ENCODE measurements around the gene HYAL3.
A peak's percentile ranks its signal among the peaks of the same experiment; 100 is the strongest.
"Not testable (repeated sequence)": the region's sequence is repeated elsewhere in the genome, so short reads cannot be mapped to it uniquely, and the experiment has no call there.

The HYAL3 gene

DNA sequence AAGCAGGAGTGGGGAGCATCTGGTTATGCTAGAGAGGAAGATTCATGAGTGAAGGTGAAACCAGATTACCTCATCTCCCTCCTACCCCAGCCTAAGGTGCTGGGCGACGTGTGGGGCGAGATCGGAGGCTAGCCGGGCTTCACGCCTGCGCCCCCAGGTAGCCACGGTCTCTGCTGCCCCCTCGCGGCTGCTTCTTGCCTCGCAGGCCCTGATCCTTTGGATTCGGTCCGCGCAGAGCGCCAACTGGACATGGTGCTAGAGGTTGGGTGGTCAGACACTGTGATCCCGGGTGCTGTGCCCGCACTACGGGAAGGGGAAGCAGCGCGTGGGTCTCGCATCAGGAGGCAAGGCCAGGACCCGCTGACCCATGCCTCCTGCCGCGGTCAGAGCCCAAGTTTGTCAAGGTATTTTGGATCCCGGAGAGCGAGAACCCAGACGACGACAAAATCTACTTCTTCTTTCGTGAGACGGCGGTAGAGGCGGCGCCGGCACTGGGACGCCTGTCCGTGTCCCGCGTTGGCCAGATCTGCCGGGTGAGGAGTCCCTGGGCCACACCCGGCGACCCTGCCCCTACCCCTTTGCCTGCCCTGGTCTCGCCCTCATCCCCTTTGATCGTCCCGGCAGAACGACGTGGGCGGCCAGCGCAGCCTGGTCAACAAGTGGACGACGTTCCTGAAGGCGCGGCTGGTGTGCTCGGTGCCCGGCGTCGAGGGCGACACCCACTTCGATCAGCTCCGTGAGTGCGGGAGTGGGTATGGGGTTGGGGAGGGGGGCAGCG, 26.1 kb downstream of the HYAL3 start:
- peak overlapping the region; percentile 38 for H3K4me3 ChIP-seq (ENCODE audit: low read depth, low read length)
- TF ChIP-seq, protein P1, sequence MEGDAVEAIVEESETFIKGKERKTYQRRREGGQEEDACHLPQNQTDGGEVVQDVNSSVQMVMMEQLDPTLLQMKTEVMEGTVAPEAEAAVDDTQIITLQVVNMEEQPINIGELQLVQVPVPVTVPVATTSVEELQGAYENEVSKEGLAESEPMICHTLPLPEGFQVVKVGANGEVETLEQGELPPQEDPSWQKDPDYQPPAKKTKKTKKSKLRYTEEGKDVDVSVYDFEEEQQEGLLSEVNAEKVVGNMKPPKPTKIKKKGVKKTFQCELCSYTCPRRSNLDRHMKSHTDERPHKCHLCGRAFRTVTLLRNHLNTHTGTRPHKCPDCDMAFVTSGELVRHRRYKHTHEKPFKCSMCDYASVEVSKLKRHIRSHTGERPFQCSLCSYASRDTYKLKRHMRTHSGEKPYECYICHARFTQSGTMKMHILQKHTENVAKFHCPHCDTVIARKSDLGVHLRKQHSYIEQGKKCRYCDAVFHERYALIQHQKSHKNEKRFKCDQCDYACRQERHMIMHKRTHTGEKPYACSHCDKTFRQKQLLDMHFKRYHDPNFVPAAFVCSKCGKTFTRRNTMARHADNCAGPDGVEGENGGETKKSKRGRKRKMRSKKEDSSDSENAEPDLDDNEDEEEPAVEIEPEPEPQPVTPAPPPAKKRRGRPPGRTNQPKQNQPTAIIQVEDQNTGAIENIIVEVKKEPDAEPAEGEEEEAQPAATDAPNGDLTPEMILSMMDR (conservative IDR thresholded peaks at IDR 0.05; ENCODE audit: low read depth, low read length): peak; percentile 95
- DNase-seq (ENCODE audit: low read depth): peak; percentile 72

DNA sequence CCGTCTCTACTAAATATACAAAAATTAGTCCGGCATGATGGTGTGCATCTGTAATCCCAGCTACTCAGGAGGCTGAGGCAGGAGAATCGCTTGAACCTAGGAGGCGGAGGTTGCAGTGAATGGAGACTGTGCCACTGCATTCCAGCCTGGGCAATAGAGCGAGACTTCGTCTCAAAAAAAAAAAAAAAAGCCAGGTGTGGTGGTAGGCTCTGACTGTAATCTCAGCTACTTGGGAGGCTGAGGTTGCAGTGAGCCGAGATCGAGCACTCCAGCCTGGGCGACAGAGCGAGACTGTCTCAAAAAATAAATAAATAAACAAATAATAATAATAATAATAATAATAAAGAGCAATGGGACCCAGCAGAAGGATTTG, 26.7 kb downstream of the HYAL3 start:
- not testable (repeated sequence) for DNase-seq (ENCODE audit: low read depth); H3K4me3 ChIP-seq (ENCODE audit: low read depth, low read length)

DNA sequence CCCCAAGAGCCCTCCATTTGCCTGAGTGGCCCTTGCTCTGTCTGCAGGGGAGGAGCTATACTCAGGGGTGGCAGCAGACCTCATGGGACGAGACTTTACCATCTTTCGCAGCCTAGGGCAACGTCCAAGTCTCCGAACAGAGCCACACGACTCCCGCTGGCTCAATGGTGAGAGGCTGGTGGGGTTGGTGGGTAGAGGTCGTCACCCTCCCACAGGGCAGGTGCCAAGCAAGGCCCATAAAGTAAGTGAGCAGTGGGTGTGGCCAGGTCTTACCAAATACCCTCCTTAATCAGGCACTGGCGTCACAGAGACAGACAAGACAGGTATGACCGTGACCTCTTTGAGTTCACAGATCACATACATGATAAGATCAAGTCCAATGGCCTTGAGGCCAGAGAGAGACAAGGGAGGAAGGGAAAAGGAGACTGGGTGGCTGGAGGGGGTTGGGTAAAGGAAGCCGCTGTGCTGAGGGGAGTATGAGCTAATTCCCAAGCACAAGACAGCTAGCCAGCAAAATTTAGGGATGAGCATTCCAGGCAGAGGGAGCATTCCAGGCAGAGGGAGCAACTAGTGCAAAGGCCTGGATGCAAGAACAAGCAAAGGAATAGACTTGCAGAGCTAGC, 27.8 kb downstream of the HYAL3 start:
- TF ChIP-seq, protein P1 (conservative IDR thresholded peaks at IDR 0.05; ENCODE audit: low read depth, low read length): no peak
- no peak for DNase-seq (ENCODE audit: low read depth)
- H3K4me3 ChIP-seq (ENCODE audit: low read depth, low read length): no peak overlapping the region

DNA sequence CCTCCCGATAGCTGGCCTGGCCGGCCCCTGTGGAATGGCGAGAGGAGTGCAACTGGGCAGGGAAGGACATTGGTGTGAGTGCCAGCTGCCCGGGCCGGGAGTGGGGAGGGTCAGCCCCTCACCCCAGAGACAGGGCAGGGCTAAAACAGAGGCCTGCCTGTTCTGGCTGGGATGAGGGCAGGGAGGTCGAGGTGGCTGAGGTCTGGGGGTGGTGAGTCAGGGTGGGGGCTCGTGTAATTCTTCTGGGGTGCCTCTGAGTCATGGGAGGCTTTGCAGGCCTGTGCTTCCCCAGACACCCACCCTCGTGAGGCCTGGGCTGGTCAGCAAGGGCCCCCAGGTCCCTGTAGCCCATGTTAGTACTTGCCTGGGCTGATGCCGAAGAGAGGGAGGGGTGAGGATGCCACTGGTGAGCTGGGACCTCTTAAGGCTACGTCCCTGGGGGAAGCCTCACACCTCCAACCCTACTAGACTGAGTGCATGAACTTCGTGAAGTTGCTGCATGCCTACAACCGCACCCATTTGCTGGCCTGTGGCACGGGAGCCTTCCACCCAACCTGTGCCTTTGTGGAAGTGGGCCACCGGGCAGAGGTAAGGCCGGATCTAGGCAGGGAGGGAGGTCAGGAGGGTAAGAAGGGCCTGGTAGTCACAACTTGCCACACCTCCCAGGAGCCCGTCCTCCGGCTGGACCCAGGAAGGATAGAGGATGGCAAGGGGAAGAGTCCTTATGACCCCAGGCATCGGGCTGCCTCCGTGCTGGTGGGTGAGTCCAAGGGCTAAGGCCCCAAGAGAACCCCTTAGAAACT, 28.6 kb downstream of the HYAL3 start:
- DNase-seq (ENCODE audit: low read depth): no peak
- TF ChIP-seq, protein P1 (conservative IDR thresholded peaks at IDR 0.05; ENCODE audit: low read depth, low read length): no peak
- no peak overlapping the region for H3K4me3 ChIP-seq (ENCODE audit: low read depth, low read length)

DNA sequence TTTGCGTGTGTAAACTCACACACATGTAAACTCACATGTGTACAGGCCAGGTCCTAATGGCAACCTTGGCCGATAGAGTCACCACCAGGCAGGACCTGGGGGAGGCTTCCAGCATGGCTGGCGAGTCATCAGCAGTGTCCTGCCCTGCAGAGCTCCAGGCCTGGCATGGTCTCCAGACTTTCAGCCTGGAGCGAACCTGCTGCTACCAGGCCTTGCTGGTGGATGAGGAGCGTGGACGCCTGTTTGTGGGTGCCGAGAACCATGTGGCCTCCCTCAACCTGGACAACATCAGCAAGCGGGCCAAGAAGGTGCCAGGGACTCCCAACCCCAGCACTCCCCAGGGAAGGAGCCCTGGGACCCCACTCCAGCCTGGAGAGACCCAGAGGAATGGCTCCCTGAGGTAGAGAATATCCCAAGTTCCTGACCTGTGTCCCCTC, 29.2 kb downstream of the HYAL3 start:
- peak; percentile 18 for DNase-seq (ENCODE audit: low read depth)
- TF ChIP-seq, protein P1 (conservative IDR thresholded peaks at IDR 0.05; ENCODE audit: low read depth, low read length): no peak
- H3K4me3 ChIP-seq (ENCODE audit: low read depth, low read length): no peak overlapping the region

DNA sequence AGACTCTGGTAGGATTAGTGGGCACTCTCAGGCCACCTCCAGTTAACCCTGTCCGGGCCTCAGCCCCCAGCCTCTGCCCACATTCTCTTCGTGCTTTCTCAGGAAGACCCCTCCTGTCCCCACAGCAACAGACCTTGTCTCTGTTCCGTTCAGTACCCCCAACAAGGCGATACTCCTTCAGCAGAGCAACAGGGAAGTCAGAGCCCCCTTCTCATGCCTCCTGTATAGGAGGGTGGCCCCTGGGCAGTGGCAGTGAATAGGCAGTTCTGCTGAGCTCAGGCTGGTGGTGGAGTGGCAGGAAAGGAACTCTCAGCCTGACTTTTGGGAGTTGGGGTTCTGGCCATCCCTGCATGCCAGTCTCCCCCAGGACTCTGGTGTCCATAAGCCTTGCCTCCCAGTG, 29.7 kb downstream of the HYAL3 start:
- TF ChIP-seq, protein P1 (conservative IDR thresholded peaks at IDR 0.05; ENCODE audit: low read depth, low read length): no peak
- H3K4me3 ChIP-seq (ENCODE audit: low read depth, low read length): no peak overlapping the region
- no peak for DNase-seq (ENCODE audit: low read depth)

DNA sequence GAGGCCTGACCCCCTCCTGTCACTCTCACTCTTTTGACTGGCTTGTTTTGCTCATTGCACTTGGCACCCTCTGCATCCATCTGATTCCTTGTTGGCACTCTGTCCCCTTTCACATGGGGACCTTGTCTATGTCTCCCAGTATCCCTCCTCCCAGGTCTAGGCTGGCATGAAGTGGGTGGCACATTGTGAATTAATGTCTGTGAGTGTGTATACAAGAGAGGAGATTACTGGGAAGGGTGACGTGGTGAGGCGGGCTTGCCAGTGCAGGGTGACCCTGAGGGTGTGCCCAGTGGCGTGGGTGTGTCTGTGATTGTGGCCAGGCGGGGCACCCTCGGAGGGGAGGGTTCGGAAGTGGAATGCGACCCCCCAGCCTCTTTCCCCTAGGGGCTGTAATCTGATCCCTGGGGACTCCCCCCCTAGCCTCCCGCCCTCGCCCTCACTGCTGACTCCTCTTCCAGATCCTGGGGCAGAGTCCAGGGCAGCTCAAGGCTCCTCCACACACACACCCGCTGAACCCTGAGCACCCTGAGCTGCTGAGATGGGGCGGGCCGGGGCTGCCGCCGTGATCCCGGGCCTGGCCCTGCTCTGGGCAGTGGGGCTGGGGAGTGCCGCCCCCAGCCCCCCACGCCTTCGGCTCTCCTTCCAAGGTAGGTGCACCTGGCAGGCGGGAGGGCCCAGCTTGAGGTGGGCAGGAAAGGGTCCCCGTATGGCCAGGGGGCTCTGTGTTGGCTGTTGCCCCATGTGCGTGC, 30.3 kb downstream of the HYAL3 start, which contains the start of gene SEMA3B:
Gene SEMA3B, plus strand, starts transcription at position 445 of the 749 bp plus-strand sequence. Its CDS starts 94 bp downstream, at position 539.
- no peak within 1 kb of the TSS for H3K4me3 ChIP-seq (ENCODE audit: low read depth, low read length)
- DNase-seq (ENCODE audit: low read depth): no peak

More for the DNA sequence above, 30.3 kb downstream of the HYAL3 start, which contains the start of gene SEMA3B:
- TF ChIP-seq, protein P1 (conservative IDR thresholded peaks at IDR 0.05; ENCODE audit: low read depth, low read length): no peak

Data from choroid plexus epithelial cell (primary cell).